HepG2 (cell line): ENCODE results near the gene SIAH2. TPM values are rescaled to one million over a fixed set of nuclear protein-coding genes. Genes with fewer than 3 reads are reported as not detected.

Source experiments
- FOXP1 ChIP-seq, 2 experiments: fragments of 450-650 bp in 1 of 2; IDR thresholded peaks; 2 replicates each; pipeline ENCODE4 v1.6.1; 2017 to 2018; ENCODE audit warnings: antibody characterized with exemption in 1 of 2
- HDAC1 ChIP-seq: sonication (generic); formaldehyde crosslinking; IDR thresholded peaks from 2 replicates; pipeline ENCODE4 v1.5.1; 2020; ENCODE audit warnings: mild to moderate bottlenecking, missing genetic modification reagents
- HHEX ChIP-seq: IDR thresholded peaks from 2 replicates; pipeline ENCODE4 v1.6.1; 2016; ENCODE audit warnings: control low read depth
- KDM1A ChIP-seq: IDR thresholded peaks from 2 replicates; pipeline ENCODE4 v1.6.1; 2016; ENCODE audit warnings: missing compliant biosample characterization
- MTA1 ChIP-seq: sonication (generic); formaldehyde crosslinking; IDR thresholded peaks from 2 replicates; pipeline ENCODE4 v1.4.0; 2020; ENCODE audit warnings: missing genetic modification reagents, mild to moderate bottlenecking, borderline replicate concordance
- ZNF205 ChIP-seq: IDR thresholded peaks from 2 replicates; pipeline ENCODE4 v1.6.1; 2018; ENCODE audit warnings: missing biosample characterization, missing genetic modification reagents
- ZNF331 ChIP-seq: sonication (generic); formaldehyde crosslinking; IDR thresholded peaks from 2 replicates; pipeline ENCODE4 v1.4.0; 2020; ENCODE audit warnings: missing genetic modification reagents
- ZNF619 ChIP-seq: sonication (generic); formaldehyde crosslinking; IDR thresholded peaks from 2 replicates; pipeline ENCODE4 v1.4.0; 2020; ENCODE audit warnings: mild to moderate bottlenecking, missing genetic modification reagents
- polyA plus RNA-seq, 8 experiments: library from polyadenylated mRNA; depleted of rRNA in 3 of 8; stranded (reverse) in 7 of 8; unstranded in 1 of 8; fragments of >200 nt; fragmentation: Illumina TruSeq in 4 of 8; extraction: Trizol in 4 of 8; gene quantifications; 2 replicates each; pipeline versions ENCODE4 v1.2.1 to v1.2.3, GENCODE V29; 2011 to 2016; ENCODE audit warnings: low read depth in 4 of 8, missing spikeins in 1 of 8, mixed read lengths in 1 of 8; ENCODE audit not compliant: insufficient read depth in 1 of 8
- total RNA-seq, 5 experiments: library from RNA; depleted of rRNA; stranded (reverse); fragments of >200 nt; fragmentation: Illumina TruSeq; extraction: Trizol; gene quantifications; 2 replicates each; pipeline ENCODE4 v1.2.3, GENCODE V29; 2016; ENCODE audit warnings: low read depth in 1 of 5
- TF ChIP-seq, protein P1 (sequence below): sonication (generic); formaldehyde crosslinking; IDR thresholded peaks from 2 replicates; pipeline ENCODE4 v1.5.1; 2020; ENCODE audit warnings: mild to moderate bottlenecking, missing genetic modification reagents, borderline replicate concordance
- TF ChIP-seq, protein P2 (sequence below): sonication (generic); formaldehyde crosslinking; IDR thresholded peaks from 2 replicates; pipeline ENCODE4 v1.5.0; 2020; ENCODE audit warnings: missing genetic modification reagents
- TF ChIP-seq, protein P3 (sequence below): sonication (generic); formaldehyde crosslinking; conservative IDR thresholded peaks from 2 replicates; pipeline ENCODE4 v1.8.0; 2022; ENCODE audit warnings: mild to moderate bottlenecking, moderate library complexity, missing genetic modification reagents
- TF ChIP-seq, protein P4 (sequence below): IDR thresholded peaks from 2 replicates; pipeline ENCODE4 v1.6.1; 2016; ENCODE audit warnings: control low read depth

SIAH2 gene
- total and polyA plus RNA-seq, 2 of the 13 experiments (the other 11 are each of a cell fraction or from before 2014, with no cell fraction given): 71.8 to 117 TPM

DNA sequence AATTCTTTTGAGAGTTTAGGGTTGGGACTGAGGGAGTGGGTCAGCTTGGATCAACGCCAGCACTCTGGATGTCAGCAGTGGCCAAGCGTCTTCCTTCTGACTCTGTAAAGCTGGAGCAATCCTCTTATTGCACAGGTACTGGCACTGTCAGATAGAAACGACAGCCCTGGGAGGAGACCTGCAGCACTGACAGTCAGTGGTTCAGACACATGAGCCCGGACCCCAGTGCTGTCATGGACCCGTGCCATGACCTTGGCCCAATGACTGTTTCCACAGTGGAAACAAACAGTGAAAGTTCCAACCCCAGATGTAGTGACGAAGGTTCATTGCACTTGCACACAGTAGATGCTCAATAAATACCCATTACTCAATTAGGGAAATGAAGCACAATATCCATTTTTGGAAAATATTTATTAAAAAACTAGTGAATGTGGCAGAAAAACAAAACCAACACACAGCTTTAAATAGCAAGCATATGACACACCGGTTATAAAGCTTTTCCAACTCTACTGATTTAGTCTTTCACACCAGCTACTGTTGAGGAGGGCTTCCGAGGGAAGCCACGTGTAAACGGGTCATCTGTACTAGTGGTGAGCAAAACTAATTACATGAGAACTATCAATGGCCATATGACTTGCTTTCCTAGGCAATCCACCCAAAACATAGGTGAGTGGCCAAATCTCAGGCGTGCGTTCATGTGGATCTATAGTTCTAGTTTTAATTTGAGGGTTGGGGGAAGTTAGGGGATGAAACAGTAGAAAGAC is 22.1 kb downstream of the SIAH2 start (continued):
- TF ChIP-seq, protein P1, sequence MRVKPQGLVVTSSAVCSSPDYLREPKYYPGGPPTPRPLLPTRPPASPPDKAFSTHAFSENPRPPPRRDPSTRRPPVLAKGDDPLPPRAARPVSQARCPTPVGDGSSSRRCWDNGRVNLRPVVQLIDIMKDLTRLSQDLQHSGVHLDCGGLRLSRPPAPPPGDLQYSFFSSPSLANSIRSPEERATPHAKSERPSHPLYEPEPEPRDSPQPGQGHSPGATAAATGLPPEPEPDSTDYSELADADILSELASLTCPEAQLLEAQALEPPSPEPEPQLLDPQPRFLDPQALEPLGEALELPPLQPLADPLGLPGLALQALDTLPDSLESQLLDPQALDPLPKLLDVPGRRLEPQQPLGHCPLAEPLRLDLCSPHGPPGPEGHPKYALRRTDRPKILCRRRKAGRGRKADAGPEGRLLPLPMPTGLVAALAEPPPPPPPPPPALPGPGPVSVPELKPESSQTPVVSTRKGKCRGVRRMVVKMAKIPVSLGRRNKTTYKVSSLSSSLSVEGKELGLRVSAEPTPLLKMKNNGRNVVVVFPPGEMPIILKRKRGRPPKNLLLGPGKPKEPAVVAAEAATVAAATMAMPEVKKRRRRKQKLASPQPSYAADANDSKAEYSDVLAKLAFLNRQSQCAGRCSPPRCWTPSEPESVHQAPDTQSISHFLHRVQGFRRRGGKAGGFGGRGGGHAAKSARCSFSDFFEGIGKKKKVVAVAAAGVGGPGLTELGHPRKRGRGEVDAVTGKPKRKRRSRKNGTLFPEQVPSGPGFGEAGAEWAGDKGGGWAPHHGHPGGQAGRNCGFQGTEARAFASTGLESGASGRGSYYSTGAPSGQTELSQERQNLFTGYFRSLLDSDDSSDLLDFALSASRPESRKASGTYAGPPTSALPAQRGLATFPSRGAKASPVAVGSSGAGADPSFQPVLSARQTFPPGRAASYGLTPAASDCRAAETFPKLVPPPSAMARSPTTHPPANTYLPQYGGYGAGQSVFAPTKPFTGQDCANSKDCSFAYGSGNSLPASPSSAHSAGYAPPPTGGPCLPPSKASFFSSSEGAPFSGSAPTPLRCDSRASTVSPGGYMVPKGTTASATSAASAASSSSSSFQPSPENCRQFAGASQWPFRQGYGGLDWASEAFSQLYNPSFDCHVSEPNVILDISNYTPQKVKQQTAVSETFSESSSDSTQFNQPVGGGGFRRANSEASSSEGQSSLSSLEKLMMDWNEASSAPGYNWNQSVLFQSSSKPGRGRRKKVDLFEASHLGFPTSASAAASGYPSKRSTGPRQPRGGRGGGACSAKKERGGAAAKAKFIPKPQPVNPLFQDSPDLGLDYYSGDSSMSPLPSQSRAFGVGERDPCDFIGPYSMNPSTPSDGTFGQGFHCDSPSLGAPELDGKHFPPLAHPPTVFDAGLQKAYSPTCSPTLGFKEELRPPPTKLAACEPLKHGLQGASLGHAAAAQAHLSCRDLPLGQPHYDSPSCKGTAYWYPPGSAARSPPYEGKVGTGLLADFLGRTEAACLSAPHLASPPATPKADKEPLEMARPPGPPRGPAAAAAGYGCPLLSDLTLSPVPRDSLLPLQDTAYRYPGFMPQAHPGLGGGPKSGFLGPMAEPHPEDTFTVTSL (CRISPR knock-in tag): peak; percentile 55; the same call in 1 of the 2 replicates
- TF ChIP-seq, protein P2, sequence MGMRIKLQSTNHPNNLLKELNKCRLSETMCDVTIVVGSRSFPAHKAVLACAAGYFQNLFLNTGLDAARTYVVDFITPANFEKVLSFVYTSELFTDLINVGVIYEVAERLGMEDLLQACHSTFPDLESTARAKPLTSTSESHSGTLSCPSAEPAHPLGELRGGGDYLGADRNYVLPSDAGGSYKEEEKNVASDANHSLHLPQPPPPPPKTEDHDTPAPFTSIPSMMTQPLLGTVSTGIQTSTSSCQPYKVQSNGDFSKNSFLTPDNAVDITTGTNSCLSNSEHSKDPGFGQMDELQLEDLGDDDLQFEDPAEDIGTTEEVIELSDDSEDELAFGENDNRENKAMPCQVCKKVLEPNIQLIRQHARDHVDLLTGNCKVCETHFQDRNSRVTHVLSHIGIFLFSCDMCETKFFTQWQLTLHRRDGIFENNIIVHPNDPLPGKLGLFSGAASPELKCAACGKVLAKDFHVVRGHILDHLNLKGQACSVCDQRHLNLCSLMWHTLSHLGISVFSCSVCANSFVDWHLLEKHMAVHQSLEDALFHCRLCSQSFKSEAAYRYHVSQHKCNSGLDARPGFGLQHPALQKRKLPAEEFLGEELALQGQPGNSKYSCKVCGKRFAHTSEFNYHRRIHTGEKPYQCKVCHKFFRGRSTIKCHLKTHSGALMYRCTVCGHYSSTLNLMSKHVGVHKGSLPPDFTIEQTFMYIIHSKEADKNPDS (CRISPR knock-in tag): 0 out of 2 replicates have a peak, but pooled peaks have one; percentile 51
- TF ChIP-seq, protein P3, sequence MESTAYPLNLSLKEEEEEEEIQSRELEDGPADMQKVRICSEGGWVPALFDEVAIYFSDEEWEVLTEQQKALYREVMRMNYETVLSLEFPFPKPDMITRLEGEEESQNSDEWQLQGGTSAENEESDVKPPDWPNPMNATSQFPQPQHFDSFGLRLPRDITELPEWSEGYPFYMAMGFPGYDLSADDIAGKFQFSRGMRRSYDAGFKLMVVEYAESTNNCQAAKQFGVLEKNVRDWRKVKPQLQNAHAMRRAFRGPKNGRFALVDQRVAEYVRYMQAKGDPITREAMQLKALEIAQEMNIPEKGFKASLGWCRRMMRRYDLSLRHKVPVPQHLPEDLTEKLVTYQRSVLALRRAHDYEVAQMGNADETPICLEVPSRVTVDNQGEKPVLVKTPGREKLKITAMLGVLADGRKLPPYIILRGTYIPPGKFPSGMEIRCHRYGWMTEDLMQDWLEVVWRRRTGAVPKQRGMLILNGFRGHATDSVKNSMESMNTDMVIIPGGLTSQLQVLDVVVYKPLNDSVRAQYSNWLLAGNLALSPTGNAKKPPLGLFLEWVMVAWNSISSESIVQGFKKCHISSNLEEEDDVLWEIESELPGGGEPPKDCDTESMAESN (CRISPR knock-in tag): peak; percentile 56; the same call in 1 of the 2 replicates
- TF ChIP-seq HHEX (CRISPR knock-in tag) (peak; percentile 76), HDAC1 (peak; percentile 68), ZNF331 (CRISPR knock-in tag) (peak; percentile 62), KDM1A (peak; percentile 84), ZNF205 (CRISPR knock-in tag) (peak; percentile 25), ZNF619 (no peak), MTA1 (CRISPR knock-in tag) (peak; percentile 68; the same call in 1 of the 2 replicates), FOXP1 (IDR thresholded peaks at IDR 0.05) (no peak), FOXP1 (CRISPR knock-in tag; IDR thresholded peaks at IDR 0.05) (peak; percentile 77)
- TF ChIP-seq, protein P4, sequence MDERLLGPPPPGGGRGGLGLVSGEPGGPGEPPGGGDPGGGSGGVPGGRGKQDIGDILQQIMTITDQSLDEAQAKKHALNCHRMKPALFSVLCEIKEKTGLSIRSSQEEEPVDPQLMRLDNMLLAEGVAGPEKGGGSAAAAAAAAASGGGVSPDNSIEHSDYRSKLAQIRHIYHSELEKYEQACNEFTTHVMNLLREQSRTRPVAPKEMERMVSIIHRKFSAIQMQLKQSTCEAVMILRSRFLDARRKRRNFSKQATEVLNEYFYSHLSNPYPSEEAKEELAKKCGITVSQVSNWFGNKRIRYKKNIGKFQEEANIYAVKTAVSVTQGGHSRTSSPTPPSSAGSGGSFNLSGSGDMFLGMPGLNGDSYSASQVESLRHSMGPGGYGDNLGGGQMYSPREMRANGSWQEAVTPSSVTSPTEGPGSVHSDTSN: 0 out of 2 replicates have a peak, but pooled peaks have one; percentile 36
